HEK293 (cell line): Measurements from ENCODE around the gene GINS2.

Experiments
- HOXA7 ChIP-seq: sonication (generic); formaldehyde crosslinking; IDR thresholded peaks from 2 replicates; pipeline ENCODE4 v1.8.1; 2022; ENCODE audit warnings: missing genetic modification reagents, borderline replicate concordance
- SCRT1 ChIP-seq: fragments of 450-650 bp; formaldehyde crosslinking; IDR thresholded peaks from 2 replicates; pipeline ENCODE4 v1.5.1; 2016; ENCODE audit warnings: missing biosample characterization, missing genetic modification characterization, borderline replicate concordance
- SP2 ChIP-seq: fragments of 450-650 bp; formaldehyde crosslinking; IDR thresholded peaks from 2 replicates; pipeline ENCODE4 v1.5.1; 2016; ENCODE audit warnings: missing biosample characterization, missing genetic modification characterization
- ZNF114 ChIP-seq: fragments of 450-650 bp; formaldehyde crosslinking; IDR thresholded peaks from 2 replicates; pipeline ENCODE4 v1.5.0; 2017; ENCODE audit warnings: missing biosample characterization, missing genetic modification characterization
- ZNF670 ChIP-seq: fragments of 450-650 bp; formaldehyde crosslinking; IDR thresholded peaks from 2 replicates; pipeline ENCODE4 v1.5.1; 2016; ENCODE audit warnings: missing biosample characterization, missing genetic modification characterization, low read depth
- ZNF776 ChIP-seq: fragments of 450-650 bp; formaldehyde crosslinking; IDR thresholded peaks from 2 replicates; pipeline ENCODE4 v1.5.0; 2017; ENCODE audit warnings: missing biosample characterization, missing genetic modification characterization, borderline replicate concordance
- TF ChIP-seq, protein P1 (sequence below): fragments of 450-650 bp; formaldehyde crosslinking; IDR thresholded peaks from 2 replicates; pipeline ENCODE4 v1.5.1; 2017; ENCODE audit warnings: missing biosample characterization, missing genetic modification characterization
- TF ChIP-seq, protein P2 (sequence below): fragments of 450-650 bp; IDR thresholded peaks from 2 replicates; pipeline ENCODE4 v1.5.1; 2018; ENCODE audit warnings: missing biosample characterization, missing genetic modification characterization
- TF ChIP-seq, protein P3 (sequence below): fragments of 450-650 bp; formaldehyde crosslinking; IDR thresholded peaks from 2 replicates; pipeline ENCODE4 v1.5.1; 2016; ENCODE audit warnings: missing biosample characterization, missing genetic modification characterization
- TF ChIP-seq, protein P4 (sequence below): fragments of 450-650 bp; formaldehyde crosslinking; IDR thresholded peaks from 2 replicates; pipeline ENCODE4 v1.5.1; 2016; ENCODE audit warnings: missing biosample characterization, missing genetic modification characterization
- TF ChIP-seq, protein P5 (sequence below): fragments of 450-650 bp; formaldehyde crosslinking; IDR thresholded peaks from 2 replicates; pipeline ENCODE4 v1.5.1; 2016; ENCODE audit warnings: missing biosample characterization, missing genetic modification characterization
- TF ChIP-seq, protein P6 (sequence below): fragments of 450-650 bp; formaldehyde crosslinking; IDR thresholded peaks from 2 replicates; pipeline ENCODE4 v1.5.1; 2016; ENCODE audit warnings: missing biosample characterization, missing genetic modification characterization

DNA sequence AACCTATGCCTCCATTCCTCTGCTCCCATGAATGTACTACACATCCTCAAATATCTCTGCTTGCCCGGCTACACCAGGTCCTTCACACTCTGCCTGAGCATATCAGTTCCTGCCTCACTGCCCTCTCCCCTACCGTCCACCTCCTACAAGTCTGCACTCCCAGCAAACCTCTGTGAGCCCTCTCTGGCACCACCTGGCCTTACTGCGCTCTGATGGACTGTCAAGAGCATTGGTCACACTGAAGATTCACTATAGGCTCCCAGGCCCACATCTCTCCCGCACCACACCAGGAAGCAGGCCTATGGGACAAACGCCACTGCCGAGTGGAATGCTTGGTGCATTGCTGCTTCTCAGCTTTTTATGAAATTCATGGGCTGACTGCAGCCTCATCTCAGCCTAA is 8.9 kb downstream of the GINS2 start:
- no peak for TF ChIP-seq ZNF670 (tag by site-specific recombination)
- TF ChIP-seq, protein P1, sequence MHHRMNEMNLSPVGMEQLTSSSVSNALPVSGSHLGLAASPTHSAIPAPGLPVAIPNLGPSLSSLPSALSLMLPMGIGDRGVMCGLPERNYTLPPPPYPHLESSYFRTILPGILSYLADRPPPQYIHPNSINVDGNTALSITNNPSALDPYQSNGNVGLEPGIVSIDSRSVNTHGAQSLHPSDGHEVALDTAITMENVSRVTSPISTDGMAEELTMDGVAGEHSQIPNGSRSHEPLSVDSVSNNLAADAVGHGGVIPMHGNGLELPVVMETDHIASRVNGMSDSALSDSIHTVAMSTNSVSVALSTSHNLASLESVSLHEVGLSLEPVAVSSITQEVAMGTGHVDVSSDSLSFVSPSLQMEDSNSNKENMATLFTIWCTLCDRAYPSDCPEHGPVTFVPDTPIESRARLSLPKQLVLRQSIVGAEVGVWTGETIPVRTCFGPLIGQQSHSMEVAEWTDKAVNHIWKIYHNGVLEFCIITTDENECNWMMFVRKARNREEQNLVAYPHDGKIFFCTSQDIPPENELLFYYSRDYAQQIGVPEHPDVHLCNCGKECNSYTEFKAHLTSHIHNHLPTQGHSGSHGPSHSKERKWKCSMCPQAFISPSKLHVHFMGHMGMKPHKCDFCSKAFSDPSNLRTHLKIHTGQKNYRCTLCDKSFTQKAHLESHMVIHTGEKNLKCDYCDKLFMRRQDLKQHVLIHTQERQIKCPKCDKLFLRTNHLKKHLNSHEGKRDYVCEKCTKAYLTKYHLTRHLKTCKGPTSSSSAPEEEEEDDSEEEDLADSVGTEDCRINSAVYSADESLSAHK (tag by site-specific recombination): no peak
- TF ChIP-seq, protein P2, sequence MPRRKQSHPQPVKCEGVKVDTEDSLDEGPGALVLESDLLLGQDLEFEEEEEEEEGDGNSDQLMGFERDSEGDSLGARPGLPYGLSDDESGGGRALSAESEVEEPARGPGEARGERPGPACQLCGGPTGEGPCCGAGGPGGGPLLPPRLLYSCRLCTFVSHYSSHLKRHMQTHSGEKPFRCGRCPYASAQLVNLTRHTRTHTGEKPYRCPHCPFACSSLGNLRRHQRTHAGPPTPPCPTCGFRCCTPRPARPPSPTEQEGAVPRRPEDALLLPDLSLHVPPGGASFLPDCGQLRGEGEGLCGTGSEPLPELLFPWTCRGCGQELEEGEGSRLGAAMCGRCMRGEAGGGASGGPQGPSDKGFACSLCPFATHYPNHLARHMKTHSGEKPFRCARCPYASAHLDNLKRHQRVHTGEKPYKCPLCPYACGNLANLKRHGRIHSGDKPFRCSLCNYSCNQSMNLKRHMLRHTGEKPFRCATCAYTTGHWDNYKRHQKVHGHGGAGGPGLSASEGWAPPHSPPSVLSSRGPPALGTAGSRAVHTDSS (tag by site-specific recombination): no peak
- TF ChIP-seq, protein P3, sequence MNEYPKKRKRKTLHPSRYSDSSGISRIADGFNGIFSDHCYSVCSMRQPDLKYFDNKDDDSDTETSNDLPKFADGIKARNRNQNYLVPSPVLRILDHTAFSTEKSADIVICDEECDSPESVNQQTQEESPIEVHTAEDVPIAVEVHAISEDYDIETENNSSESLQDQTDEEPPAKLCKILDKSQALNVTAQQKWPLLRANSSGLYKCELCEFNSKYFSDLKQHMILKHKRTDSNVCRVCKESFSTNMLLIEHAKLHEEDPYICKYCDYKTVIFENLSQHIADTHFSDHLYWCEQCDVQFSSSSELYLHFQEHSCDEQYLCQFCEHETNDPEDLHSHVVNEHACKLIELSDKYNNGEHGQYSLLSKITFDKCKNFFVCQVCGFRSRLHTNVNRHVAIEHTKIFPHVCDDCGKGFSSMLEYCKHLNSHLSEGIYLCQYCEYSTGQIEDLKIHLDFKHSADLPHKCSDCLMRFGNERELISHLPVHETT (tag by site-specific recombination): no peak
- TF ChIP-seq, protein P4, sequence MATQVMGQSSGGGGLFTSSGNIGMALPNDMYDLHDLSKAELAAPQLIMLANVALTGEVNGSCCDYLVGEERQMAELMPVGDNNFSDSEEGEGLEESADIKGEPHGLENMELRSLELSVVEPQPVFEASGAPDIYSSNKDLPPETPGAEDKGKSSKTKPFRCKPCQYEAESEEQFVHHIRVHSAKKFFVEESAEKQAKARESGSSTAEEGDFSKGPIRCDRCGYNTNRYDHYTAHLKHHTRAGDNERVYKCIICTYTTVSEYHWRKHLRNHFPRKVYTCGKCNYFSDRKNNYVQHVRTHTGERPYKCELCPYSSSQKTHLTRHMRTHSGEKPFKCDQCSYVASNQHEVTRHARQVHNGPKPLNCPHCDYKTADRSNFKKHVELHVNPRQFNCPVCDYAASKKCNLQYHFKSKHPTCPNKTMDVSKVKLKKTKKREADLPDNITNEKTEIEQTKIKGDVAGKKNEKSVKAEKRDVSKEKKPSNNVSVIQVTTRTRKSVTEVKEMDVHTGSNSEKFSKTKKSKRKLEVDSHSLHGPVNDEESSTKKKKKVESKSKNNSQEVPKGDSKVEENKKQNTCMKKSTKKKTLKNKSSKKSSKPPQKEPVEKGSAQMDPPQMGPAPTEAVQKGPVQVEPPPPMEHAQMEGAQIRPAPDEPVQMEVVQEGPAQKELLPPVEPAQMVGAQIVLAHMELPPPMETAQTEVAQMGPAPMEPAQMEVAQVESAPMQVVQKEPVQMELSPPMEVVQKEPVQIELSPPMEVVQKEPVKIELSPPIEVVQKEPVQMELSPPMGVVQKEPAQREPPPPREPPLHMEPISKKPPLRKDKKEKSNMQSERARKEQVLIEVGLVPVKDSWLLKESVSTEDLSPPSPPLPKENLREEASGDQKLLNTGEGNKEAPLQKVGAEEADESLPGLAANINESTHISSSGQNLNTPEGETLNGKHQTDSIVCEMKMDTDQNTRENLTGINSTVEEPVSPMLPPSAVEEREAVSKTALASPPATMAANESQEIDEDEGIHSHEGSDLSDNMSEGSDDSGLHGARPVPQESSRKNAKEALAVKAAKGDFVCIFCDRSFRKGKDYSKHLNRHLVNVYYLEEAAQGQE (tag by site-specific recombination): no peak
- no peak for TF ChIP-seq SP2 (tag by site-specific recombination)
- no peak for TF ChIP-seq ZNF776 (tag by site-specific recombination)
- TF ChIP-seq SCRT1 (tag by site-specific recombination): no peak
- TF ChIP-seq HOXA7 (CRISPR knock-in tag): no peak
- no peak for TF ChIP-seq ZNF114 (tag by site-specific recombination)
- TF ChIP-seq, protein P5, sequence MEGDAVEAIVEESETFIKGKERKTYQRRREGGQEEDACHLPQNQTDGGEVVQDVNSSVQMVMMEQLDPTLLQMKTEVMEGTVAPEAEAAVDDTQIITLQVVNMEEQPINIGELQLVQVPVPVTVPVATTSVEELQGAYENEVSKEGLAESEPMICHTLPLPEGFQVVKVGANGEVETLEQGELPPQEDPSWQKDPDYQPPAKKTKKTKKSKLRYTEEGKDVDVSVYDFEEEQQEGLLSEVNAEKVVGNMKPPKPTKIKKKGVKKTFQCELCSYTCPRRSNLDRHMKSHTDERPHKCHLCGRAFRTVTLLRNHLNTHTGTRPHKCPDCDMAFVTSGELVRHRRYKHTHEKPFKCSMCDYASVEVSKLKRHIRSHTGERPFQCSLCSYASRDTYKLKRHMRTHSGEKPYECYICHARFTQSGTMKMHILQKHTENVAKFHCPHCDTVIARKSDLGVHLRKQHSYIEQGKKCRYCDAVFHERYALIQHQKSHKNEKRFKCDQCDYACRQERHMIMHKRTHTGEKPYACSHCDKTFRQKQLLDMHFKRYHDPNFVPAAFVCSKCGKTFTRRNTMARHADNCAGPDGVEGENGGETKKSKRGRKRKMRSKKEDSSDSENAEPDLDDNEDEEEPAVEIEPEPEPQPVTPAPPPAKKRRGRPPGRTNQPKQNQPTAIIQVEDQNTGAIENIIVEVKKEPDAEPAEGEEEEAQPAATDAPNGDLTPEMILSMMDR (tag by site-specific recombination): no peak
- TF ChIP-seq, protein P6, sequence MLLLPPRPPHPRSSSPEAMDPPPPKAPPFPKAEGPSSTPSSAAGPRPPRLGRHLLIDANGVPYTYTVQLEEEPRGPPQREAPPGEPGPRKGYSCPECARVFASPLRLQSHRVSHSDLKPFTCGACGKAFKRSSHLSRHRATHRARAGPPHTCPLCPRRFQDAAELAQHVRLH (tag by site-specific recombination): no peak
